HG03025 (cell line): ENCODE measurements around the gene CEACAM16.
A peak's percentile ranks its signal among the peaks of the same experiment; 100 is the strongest.
"Not testable (repeated sequence)": the region's sequence is repeated elsewhere in the genome, so short reads cannot be mapped to it uniquely, and the experiment has no call there.

Experiments used
- ATAC-seq: cut with Tn5 transposase; IDR thresholded peaks from one replicate; pipeline ENCODE4 v1.9.1; 2021; ENCODE audit warnings: mild to moderate bottlenecking, moderate library complexity; ENCODE audit not compliant: unreplicated experiment, low FRiP score

CEACAM16 gene, protein sequence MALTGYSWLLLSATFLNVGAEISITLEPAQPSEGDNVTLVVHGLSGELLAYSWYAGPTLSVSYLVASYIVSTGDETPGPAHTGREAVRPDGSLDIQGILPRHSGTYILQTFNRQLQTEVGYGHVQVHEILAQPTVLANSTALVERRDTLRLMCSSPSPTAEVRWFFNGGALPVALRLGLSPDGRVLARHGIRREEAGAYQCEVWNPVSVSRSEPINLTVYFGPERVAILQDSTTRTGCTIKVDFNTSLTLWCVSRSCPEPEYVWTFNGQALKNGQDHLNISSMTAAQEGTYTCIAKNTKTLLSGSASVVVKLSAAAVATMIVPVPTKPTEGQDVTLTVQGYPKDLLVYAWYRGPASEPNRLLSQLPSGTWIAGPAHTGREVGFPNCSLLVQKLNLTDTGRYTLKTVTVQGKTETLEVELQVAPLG

DNA sequence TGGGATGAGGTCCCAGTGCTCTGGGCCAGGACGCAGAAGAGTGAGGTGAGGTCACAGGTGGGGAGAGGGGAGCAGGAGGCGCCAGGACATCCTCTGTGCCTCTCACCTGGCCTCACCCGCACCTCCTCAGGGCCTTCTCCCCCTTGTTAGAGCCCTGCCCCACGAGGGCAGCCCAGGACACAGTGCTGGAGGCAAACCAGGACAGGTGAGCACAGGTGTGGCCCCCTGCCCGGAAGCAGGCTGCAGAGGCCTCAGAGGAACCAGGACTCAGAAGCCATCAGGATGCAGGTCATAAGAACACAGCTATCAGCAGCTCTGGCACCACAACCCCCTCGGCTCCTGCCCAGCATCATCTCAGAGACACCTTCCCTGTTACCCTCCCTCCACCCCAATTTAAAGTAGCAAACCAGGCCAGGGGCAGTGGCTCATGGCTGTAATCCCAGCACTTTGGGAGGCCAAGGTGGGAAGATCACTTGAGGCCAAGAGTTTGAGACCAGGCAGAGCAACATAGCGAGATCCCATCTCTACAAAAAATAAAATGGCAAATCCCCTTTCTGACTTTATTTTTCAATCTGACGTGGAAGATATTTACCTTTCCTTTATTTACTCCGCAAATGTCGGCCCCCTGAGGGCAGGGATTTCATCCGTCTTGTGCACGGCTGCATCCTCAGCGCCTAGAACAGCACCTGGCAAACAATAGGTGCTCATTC lies at the start of gene CEACAM16:
Gene CEACAM16, plus strand, starts transcription at position 660 of the 710 bp plus-strand sequence. CDS start 2,306 bp downstream, outside the sequence.
- ATAC-seq, result no peak

DNA sequence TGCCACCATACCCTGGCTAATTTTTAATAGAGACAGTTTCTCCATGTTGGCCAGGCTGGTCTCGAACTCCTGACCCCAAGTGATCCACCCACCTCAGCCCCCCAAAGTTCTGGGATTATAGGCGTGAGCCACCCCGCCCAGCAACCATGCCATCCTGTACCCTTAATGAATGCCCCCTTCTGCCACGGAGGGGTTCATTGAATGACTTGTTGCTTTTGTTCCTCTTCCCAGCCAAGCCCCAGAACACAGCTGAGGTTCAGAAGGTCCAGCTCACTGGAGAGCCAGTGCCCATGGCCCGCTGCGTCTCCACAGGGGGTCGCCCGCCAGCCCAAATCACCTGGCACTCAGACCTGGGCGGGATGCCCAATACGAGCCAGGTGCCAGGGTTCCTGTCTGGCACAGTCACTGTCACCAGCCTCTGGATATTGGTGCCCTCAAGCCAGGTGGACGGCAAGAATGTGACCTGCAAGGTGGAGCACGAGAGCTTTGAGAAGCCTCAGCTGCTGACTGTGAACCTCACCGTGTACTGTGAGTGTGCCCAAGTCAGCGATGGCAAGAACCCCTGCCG lies 49.3 kb upstream of the CEACAM16 start:
- ATAC-seq, result no peak

DNA sequence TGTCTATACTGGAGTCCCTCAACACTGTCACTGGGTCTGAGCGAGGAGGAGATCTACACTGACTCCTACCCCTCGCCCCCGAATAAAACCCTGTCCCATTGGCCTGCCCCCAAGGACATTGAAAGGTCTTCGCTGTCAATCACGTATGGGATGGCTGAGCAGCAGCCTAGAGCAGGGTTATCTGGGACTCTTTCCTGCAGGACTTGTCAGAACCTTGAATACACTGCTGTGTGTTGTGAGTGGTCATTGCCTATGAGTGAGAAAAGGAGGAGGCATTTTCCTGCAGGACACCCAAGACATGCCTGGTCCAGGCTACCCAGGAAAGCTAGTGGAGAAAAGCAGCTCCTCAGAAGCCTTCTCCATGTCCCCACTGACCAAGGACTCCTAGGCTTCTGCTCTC lies 45.6 kb upstream of the CEACAM16 start:
- no peak for ATAC-seq

DNA sequence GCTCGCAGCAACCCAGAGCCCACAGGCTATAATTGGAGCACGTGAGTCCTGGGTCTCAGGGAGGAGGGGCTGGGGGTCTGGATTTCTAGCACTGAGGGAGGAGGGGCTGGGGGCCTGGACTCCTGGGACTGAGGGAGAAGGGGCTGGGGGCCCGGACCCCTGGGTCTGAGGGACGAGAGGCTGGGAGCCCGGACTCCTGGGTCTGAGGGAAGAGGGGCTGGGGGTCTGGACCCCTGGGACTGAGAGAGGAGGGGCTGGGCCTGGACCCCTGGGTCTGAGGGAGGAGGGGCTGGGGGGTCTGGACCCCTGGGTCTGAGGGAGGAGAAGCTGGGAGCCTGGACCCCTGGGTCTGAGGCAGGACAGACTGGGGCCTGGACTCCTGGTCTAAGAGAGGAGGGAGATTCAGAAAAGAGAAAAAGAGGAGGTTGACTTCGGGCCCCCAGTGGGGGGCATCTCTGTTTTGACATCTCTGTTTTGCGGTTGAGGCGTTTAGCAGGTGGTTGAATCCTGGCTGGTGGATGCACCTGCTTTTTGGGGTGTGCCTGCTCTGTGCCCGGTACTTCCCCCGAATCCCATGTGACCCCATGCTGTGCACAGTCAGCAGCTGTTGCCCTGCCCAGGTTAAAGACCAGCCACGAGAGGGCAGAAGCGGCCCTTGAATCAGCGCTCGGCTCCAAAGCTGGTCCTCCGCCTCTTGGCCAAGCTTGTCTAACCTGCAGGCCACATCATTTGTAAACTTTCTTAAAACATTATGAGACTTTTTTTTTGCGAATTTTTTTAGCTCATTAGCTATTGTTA lies 44.8 kb upstream of the CEACAM16 start:
- ATAC-seq, result peak; percentile 61

DNA sequence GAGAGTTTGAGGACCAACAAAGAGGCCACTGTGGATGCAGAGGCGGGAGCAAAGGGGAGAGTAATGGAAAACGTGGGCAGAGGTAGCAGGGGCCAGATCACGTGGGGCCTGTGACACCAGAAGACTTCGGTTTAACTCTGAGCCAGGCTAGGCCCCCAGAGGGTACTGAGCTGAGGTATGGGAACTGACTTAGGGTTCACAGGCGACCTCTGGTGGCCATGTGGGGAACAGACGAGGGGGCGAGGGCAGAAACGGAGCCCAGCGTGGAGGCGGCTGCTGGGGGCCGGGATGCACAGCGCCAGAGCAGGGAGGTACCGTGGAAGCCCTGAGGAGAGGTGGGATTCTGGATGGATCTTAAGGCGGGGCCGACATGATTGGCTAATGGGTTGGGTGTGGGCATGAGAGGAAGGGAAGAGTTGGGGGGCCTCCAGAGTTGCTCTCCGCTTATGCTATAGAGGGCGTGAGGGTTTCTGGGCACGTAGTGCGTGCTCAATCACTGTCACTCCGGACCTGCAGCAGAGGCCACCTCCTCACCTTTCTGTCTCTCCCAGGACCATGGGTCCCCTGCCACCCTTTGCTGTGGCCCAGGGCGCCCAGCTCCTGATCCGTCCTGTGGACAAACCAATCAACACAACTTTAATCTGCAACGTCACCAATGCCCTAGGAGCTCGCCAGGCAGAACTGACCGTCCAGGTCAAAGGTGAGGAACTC lies 41.6 kb upstream of the CEACAM16 start:
- ATAC-seq, result no peak

DNA sequence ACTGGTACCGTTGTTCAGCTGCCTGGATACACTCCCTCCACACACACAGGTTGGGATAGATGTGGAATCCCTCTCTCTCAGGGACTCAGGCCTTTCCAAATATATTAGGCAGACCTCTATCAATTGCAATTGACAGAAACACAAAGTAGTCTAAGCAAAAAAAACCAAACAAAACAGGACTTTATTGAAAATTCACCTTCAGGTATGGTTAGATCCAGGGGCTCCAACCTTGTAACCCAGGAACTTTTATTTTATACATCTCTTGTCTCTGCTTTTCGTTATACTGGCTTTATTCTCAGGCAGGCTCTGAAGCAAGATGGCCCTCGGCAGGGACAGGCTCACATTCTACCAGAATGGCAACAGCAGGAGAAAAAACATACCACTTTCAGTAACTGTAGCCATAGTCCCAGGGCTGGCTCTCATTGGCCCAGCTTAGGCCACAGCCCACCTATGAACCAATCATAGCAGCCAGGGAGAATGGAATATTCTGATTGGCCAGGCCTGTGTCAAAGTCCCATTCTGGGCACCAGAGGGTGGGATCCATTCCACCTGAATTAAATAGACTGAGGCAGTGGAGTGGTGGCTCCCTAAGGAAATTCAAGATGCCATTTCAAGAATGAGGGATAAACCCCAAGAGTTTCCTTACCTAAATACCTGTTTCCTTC lies 40.8 kb upstream of the CEACAM16 start:
- no peak for ATAC-seq

DNA sequence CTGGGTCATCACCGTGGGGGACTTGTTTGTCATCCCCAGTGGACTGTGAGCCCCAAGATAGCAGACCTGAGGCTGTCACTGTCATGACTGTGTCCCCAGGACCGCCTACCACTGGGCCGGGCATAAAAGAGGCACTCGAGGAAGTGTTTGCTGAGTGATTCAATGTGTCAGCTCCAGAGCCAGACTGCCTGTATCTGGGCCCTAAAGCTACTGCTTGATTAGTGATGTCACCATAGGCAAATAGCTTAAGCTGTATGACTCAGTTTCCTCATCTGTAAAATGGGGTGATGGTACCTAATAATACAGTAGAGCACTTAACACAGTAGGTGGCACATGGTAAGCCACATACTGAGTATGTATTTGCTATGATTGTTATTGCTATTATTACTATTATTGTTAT lies 38.9 kb upstream of the CEACAM16 start:
- no peak for ATAC-seq

DNA sequence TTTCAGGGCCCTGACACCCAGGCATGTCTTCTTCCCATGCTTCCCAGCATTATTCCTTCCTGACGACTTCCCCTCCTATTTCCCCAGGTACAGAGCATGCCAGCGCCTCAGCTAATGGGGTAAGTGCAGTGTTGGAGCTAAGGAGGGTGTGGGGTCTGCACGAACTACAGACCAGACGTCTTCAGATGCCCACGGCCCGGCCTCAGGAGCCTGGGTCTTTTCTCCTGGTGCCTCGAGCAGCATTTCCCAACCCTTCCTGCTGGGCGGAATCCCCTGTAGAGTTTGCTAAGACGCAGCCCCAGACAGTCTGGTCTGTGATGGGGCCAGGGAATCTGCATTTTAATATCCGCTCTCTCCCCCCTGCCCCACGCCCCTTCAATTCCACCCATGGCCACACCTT lies 37.7 kb upstream of the CEACAM16 start:
- ATAC-seq, result no peak

DNA sequence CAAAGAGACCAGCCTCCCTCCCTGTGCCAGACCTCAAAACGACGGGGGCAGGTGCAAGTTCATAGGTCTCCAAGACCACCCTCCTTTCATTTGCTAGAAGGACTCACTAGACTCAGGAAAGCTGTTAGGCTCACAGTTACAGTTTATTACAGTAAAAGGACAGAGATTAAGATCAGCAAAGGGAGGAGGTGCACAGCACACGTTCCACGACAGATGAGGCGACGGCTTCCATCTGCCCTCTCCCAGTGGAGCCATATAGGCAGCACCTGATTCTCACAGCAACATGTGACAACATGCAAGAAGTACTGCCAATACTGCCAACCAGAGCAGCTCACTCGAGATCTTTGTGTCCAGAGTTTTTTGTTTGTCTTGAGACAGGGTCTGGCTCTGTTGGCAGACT lies 37.0 kb upstream of the CEACAM16 start:
- ATAC-seq, result no peak

DNA sequence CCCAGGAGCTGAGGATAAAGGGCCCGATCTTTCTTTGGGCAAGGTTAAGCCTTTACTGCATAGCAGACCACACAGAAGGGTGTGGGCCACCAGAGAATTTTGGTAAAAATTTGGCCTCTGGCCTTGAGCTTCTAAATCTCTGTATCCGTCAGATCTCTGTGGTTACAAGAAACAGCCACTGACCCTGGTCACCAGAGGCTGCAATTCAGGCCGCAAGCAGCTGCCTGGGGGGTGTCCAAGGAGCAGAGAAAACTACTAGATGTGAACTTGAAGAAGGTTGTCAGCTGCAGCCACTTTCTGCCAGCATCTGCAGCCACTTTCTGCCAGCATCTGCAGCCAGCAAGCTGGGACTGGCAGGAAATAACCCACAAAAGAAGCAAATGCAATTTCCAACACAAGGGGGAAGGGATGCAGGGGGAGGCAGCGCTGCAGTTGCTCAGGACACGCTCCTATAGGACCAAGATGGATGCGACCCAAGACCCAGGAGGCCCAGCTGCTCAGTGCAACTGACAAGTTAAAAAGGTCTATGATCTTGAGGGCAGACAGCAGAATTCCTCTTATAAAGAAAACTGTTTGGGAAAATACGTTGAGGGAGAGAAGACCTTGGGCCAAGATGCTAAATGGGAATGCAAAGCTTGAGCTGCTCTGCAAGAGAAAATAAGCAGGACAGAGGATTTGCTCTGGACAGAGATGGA lies 36.1 kb upstream of the CEACAM16 start:
- no peak for ATAC-seq

DNA sequence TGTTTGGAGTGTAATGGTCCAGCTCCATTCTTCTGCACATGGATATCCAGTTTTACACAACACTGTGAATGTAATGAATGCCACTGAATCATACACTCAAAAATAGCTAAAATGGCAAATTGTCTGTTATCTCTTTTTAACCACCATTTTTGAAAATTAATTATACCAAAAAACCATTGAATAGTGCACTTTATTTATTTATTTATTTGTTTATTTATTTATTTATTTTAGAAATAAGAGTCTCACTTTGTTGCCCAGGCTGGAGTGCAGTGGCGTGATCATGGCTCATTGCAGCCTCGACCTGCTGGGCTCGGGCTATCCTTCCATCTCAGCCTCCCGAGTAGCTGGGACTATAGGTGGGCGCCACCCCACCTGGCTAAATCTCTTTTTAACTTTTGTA lies 35.0 kb upstream of the CEACAM16 start:
- no peak for ATAC-seq

DNA sequence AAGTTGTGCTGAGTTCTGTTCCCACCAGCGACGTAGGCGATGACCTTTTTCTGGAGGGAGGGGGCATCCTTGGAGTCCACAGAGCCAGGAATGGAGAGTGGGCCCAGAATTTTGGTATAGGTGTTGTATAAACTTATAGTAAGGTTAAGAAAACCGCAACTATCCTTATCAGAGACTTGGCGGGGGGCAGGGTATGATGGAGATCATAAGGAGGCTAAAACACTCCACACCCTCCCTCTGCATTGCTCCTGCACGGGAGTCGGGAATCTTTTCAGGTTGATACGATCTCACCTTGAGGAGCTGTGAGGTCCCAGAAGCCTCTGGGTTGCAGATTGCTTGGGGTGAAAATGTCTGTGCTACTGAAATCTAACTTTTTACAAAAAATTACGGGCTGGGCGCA lies 34.0 kb upstream of the CEACAM16 start:
- no peak for ATAC-seq

DNA sequence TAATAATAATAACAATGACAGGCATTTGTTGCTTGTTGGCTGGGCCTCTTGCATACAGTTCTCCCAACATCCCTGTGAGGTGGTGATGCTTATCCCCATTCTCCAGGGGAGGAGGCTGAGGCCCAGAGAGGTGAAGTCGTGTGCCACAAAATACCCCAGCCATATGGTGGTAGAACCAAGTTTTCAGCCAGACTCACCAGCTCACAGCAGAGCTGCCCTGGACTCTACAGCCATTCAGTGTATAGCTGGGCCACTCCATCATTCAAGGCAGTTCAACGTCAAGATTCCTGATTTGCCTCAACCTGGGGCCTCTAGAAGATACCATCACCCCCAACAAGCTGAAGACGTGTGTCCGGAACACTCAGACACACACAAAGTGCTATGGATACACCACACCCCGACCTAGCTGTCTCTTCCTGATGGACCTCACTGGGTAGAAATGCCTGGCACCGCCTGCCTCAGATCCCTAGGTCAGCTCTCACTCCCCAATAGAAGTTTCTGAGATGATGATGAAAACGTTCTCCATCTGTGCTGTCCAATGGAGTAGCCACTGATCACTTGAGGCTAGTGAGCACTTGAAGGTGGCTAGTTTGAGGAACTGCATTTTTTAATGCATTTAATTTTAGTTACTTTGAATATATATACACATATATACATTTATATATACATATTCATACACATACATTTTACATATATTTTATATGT lies 31.9 kb upstream of the CEACAM16 start:
- ATAC-seq, result no peak

DNA sequence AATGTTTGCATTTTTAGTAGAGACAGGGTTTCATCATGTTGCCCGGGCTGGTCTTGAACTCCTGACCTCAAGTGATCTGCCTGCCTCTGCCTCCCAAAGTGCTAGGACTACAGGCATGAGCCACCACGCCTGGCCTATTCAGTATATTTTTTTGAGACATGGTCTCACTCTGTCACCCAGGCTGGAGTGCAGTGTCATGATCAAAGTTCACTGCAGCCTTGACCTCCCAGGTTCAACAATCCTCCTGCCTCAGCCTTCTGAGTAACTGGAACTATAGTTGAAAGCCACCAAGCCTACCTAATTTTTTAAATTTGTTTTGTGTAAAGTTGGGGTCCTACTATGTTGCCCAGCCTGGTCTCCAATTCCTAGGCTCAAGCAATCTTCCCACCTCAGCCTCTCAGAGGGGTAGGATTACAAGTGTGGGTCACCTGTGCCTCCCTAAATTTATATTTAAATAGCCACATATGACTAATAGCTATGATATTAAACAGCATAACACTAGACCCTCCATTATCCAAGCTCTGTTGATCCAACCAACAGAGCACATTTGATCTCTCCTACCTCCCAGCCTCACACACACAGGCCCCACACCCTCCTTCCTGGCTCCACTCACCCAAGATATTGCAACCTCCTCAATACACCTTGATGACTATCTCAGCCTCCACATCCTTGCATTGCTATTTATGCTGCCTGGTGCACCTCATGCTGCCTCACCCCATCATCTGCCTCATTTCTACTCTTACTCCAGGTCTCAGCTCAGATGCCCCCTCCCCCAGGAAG lies 29.8 kb upstream of the CEACAM16 start:
- no peak for ATAC-seq

DNA sequence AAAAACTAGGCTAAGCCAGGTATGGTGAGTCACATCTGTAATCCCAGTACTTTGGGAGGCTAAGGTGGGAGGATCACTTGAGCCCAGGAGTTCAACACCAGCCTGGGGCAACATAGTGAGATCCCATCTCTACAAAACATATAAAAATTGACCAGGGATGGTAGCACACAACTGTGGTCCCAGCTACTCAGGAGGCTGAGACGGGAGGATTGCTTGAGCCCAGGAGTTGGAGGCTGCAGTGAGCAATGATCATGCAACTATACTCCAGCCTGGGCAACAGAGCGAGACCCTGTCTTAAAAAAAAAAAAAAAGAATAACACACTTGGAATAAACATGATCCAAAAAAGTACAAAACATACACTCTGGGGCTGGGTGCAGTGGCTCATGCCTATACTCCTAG lies 28.9 kb upstream of the CEACAM16 start:
- not testable (repeated sequence) for ATAC-seq

DNA sequence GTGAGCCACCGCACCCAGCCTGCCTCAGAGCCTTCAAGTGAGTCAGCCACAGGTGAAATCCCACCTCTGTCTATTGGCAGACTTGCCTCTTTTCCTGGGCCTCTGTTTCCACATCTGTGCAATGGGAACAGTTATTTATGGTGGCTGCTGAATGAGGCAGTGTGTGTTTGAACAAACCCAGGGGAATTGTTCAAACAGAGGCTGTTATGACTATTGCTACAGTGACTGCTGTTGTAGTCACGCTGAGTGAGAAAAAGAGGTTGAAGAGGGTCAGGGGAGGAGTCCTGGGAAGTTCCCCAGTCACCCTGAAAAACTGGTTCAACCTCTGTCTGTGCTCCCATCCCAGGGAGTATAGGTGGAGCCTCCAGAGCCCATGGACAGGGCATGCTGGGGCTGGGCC lies 27.6 kb upstream of the CEACAM16 start, which contains the start of gene CEACAM19:
Gene CEACAM19, plus strand, starts transcription at position 83 of the 400 bp plus-strand sequence. CDS start 450 bp downstream, outside the sequence.
- ATAC-seq, result no peak

DNA sequence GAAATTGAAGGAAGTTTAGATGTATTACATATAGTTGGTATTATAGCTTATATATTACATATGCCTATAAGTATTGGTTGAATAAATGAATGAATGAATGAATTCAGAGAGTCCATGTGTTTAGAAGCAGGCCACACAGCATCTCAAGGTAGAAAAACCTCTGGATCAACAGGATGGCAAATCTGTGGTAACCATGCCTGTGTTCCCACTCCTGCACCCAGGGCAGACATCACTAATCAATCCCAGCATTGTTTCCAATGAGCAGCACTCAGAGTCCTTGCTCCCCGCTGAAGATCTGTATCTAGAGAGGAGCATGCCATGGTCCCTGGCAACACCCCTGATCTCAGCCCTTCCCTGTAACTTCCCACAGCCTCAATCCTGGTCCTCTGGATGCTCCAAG lies 26.7 kb upstream of the CEACAM16 start:
- ATAC-seq, result no peak

DNA sequence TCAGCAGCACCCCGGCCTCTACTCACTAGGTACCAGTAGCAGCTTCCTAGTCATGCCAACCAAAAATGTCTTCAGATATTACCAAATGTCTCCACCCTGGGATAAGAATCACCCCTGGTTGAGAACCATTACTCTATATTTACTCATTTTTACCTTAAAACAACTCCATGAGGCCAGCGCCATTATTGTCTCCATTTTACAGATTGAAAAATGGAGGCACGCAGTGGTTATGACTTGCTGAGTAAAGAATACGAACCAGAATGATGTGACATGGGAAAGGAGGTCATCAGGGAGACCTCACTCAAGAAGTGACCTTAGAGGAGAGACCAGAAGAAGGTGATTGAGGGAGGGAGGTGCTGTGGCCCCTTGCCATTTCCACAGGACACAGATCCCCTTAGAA lies 25.4 kb upstream of the CEACAM16 start:
- no peak for ATAC-seq
